ENCODE results near the gene KIAA0513.

GRCh38 chr16:84992717-84993075 lies 34.9 kb upstream of the KIAA0513 start:
- TF ChIP-seq, protein P1, sequence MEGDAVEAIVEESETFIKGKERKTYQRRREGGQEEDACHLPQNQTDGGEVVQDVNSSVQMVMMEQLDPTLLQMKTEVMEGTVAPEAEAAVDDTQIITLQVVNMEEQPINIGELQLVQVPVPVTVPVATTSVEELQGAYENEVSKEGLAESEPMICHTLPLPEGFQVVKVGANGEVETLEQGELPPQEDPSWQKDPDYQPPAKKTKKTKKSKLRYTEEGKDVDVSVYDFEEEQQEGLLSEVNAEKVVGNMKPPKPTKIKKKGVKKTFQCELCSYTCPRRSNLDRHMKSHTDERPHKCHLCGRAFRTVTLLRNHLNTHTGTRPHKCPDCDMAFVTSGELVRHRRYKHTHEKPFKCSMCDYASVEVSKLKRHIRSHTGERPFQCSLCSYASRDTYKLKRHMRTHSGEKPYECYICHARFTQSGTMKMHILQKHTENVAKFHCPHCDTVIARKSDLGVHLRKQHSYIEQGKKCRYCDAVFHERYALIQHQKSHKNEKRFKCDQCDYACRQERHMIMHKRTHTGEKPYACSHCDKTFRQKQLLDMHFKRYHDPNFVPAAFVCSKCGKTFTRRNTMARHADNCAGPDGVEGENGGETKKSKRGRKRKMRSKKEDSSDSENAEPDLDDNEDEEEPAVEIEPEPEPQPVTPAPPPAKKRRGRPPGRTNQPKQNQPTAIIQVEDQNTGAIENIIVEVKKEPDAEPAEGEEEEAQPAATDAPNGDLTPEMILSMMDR (IDR thresholded peaks at IDR 0.05) = no peak
- no peak for TF ChIP-seq EZH2 (IDR thresholded peaks at IDR 0.05; ENCODE audit: borderline replicate concordance, insufficient read depth, low read depth, low read length, poor library complexity, severe bottlenecking)
